ENCODE results near the gene SLC30A1. TPM values are rescaled to one million over a fixed set of nuclear protein-coding genes. Genes with fewer than 3 reads are reported as not detected.

Gene SLC30A1
- polyA plus RNA-seq, 1 donor from 2014 or later, result 6.5 TPM

DNA sequence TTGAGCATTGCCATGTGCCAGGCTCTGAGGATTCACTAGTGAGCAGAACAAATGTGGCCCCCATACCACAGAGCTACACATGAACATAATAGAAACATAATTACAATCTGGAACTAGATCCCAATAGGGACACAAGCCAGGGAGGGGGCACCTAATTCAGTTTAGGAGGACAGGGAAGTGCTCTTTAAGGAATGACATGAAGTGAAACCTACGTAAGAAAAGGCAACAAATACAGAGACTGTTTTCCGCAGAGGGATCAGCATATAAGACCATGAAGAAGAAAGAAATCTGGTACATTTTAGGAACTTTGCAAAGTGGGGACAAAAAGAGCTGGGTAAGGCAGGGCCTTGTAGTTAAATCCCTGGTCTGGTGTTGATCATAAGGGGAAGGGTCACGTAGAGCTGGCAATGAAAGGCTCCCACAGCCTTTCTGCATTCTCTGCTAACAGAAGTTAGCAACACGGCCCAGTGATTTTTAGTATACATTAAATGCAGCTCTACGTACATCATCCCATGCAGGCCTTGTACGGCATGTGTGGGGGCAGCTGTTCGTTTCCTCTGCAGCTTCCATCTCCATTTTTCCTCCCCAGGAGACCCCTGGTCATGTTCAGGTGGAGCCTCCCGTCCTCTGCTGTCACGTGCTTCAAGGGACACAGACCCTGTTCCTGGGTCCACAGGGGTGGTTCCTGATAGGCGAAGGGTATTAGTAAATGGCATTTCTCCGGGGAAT lies 26.8 kb upstream of the SLC30A1 start:
- no peaks in the 10 kb centered on the region for H3K9me2 ChIP-seq (ENCODE audit: insufficient read depth, low read length)
- no peaks in the 10 kb centered on the region for H3K36me3 ChIP-seq (ENCODE audit: insufficient read depth, low read length)
- no peak overlapping the region for H2AFZ ChIP-seq (ENCODE audit: low read depth, low read length)
- TF ChIP-seq MXI1 (conservative IDR thresholded peaks at IDR 0.05; ENCODE audit: poor library complexity, severe bottlenecking), result no peak
- no peak for TF ChIP-seq RAD21 (conservative IDR thresholded peaks at IDR 0.05)
- no peak overlapping the region for H3K27ac ChIP-seq (ENCODE audit: low read length)
- H3F3A ChIP-seq (ENCODE audit: insufficient read depth, low read length, poor library complexity, severe bottlenecking), result no peaks in the 10 kb centered on the region
- H3K4me3 ChIP-seq (ENCODE audit: low read length), result no peak overlapping the region
- H3K9me3 ChIP-seq (ENCODE audit: low read length), result no peaks in the 10 kb centered on the region
- H3K4me2 ChIP-seq (ENCODE audit: low read length), result no peak overlapping the region
- H3K79me2 ChIP-seq (replicated peaks; ENCODE audit: insufficient read depth, low read length), result no peaks in the 10 kb centered on the region
- H4K20me1 ChIP-seq (ENCODE audit: insufficient read depth), result no peaks in the 10 kb centered on the region
- H3K27me3 ChIP-seq (ENCODE audit: insufficient read depth, low read depth, low read length), result no peaks in the 10 kb centered on the region
- no peak overlapping the region for H3K9ac ChIP-seq (ENCODE audit: low read length)

DNA sequence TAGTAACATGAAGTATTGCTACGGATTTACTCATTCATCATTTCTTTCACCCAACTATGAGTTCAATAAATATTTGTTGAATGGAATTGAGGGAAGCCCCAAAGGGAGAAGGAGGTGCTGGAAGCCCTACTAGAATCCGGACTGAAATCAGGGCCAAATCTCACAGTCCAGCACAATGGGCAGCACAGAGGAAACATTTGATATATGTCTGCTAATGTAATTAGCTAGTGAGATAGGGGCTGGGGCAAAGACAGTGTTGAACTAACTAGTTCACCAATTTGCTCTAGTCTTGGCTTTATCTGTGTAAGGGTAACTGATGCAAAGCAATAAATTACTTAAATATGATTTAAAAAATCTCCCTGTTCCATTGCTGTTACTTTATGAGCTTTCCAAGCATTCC lies 26.1 kb upstream of the SLC30A1 start:
- no peak for TF ChIP-seq POLR2AphosphoS5 (IDR thresholded peaks at IDR 0.05)
- TF ChIP-seq EP300 (conservative IDR thresholded peaks at IDR 0.05; ENCODE audit: poor library complexity, severe bottlenecking), result no peak
- no peak for TF ChIP-seq EZH2 (IDR thresholded peaks at IDR 0.05; ENCODE audit: borderline replicate concordance, insufficient read depth, low read length, poor library complexity, severe bottlenecking)
- TF ChIP-seq TAF1 (IDR thresholded peaks at IDR 0.05; ENCODE audit: low read depth), result no peak
- TF ChIP-seq, protein P1, sequence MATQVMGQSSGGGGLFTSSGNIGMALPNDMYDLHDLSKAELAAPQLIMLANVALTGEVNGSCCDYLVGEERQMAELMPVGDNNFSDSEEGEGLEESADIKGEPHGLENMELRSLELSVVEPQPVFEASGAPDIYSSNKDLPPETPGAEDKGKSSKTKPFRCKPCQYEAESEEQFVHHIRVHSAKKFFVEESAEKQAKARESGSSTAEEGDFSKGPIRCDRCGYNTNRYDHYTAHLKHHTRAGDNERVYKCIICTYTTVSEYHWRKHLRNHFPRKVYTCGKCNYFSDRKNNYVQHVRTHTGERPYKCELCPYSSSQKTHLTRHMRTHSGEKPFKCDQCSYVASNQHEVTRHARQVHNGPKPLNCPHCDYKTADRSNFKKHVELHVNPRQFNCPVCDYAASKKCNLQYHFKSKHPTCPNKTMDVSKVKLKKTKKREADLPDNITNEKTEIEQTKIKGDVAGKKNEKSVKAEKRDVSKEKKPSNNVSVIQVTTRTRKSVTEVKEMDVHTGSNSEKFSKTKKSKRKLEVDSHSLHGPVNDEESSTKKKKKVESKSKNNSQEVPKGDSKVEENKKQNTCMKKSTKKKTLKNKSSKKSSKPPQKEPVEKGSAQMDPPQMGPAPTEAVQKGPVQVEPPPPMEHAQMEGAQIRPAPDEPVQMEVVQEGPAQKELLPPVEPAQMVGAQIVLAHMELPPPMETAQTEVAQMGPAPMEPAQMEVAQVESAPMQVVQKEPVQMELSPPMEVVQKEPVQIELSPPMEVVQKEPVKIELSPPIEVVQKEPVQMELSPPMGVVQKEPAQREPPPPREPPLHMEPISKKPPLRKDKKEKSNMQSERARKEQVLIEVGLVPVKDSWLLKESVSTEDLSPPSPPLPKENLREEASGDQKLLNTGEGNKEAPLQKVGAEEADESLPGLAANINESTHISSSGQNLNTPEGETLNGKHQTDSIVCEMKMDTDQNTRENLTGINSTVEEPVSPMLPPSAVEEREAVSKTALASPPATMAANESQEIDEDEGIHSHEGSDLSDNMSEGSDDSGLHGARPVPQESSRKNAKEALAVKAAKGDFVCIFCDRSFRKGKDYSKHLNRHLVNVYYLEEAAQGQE (IDR thresholded peaks at IDR 0.05; ENCODE audit: borderline replicate concordance), result no peak
- TF ChIP-seq RAD21 (conservative IDR thresholded peaks at IDR 0.05), result no peak
- no peak for TF ChIP-seq SMC3 (conservative IDR thresholded peaks at IDR 0.05; ENCODE audit: poor library complexity)
- H3K9ac ChIP-seq (ENCODE audit: low read length), result no peak overlapping the region
- no peak overlapping the region for H3K27ac ChIP-seq (ENCODE audit: low read length)
- H2AFZ ChIP-seq (ENCODE audit: low read depth, low read length), result no peak overlapping the region
- no peak overlapping the region for H3K4me3 ChIP-seq (ENCODE audit: low read length)
- H3K4me2 ChIP-seq (ENCODE audit: low read length), result no peak overlapping the region
- H3K9me2 ChIP-seq (ENCODE audit: insufficient read depth, low read length), result no peaks in the 10 kb centered on the region
- H4K20me1 ChIP-seq (ENCODE audit: insufficient read depth), result no peaks in the 10 kb centered on the region
- H3K36me3 ChIP-seq (ENCODE audit: insufficient read depth, low read length), result no peaks in the 10 kb centered on the region
- no peaks in the 10 kb centered on the region for H3K79me2 ChIP-seq (replicated peaks; ENCODE audit: insufficient read depth, low read length)
- no peaks in the 10 kb centered on the region for H3F3A ChIP-seq (ENCODE audit: insufficient read depth, low read length, poor library complexity, severe bottlenecking)
- no peaks in the 10 kb centered on the region for H3K27me3 ChIP-seq (ENCODE audit: insufficient read depth, low read depth, low read length)
- no peaks in the 10 kb centered on the region for H3K9me3 ChIP-seq (ENCODE audit: low read length)

DNA sequence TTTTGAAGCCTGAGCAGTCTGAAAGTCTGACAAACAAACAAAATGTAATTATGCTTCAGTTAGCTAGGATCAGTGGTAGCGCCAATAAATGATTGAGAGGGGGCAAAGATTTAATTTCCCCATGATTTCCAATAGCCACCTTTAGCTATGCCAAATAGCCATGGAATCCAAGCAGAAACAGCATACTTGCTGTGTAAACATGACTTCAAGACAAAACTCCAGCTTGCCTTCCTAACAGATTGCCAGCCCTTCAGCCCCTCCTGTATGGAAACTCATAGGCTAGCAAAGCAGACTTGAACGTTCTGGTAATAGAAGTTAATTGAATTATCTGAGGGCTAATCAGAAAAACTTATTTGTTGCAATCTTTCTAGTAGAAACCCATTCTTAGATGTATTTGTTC lies 25.6 kb upstream of the SLC30A1 start:
- Histone ChIP-seq H3K27ac (ENCODE audit: low read length) (no peak overlapping the region), H3K27me3 (ENCODE audit: insufficient read depth, low read depth, low read length) (no peaks in the 10 kb centered on the region), H3K9me2 (ENCODE audit: insufficient read depth, low read length) (no peaks in the 10 kb centered on the region), H4K20me1 (ENCODE audit: insufficient read depth) (no peaks in the 10 kb centered on the region), H3K79me2 (replicated peaks; ENCODE audit: insufficient read depth, low read length) (no peaks in the 10 kb centered on the region), H3K4me3 (ENCODE audit: low read length) (no peak overlapping the region), H3K36me3 (ENCODE audit: insufficient read depth, low read length) (no peaks in the 10 kb centered on the region), H3F3A (ENCODE audit: insufficient read depth, low read length, poor library complexity, severe bottlenecking) (no peaks in the 10 kb centered on the region), H2AFZ (ENCODE audit: low read depth, low read length) (no peak overlapping the region), H3K9ac (ENCODE audit: low read length) (no peak overlapping the region), H3K4me2 (ENCODE audit: low read length) (no peak overlapping the region), H3K9me3 (ENCODE audit: low read length) (no peaks in the 10 kb centered on the region)
- TF ChIP-seq MXI1 (conservative IDR thresholded peaks at IDR 0.05; ENCODE audit: poor library complexity, severe bottlenecking) (no peak), EP300 (conservative IDR thresholded peaks at IDR 0.05; ENCODE audit: poor library complexity, severe bottlenecking) (no peak), CTCF (IDR thresholded peaks at IDR 0.05; ENCODE audit: poor library complexity, severe bottlenecking) (no peak), TAF1 (IDR thresholded peaks at IDR 0.05; ENCODE audit: low read depth) (no peak), POLR2AphosphoS5 (IDR thresholded peaks at IDR 0.05) (no peak), EZH2 (IDR thresholded peaks at IDR 0.05; ENCODE audit: borderline replicate concordance, insufficient read depth, low read length, poor library complexity, severe bottlenecking) (no peak), SMC3 (conservative IDR thresholded peaks at IDR 0.05; ENCODE audit: poor library complexity) (no peak), RAD21 (conservative IDR thresholded peaks at IDR 0.05) (no peak)
- TF ChIP-seq, protein P1 (IDR thresholded peaks at IDR 0.05; ENCODE audit: borderline replicate concordance), result no peak

Measured in neural cell (in vitro differentiated cells).